ENCODE measurements around the gene PRR36. TPM values are rescaled to one million over a fixed set of nuclear protein-coding genes. Genes with fewer than 3 reads are reported as not detected.
"Not testable (repeated sequence)": the region's sequence is repeated elsewhere in the genome, so short reads cannot be mapped to it uniquely, and the experiment has no call there.

Gene PRR36
- total RNA-seq, 1 experiment from 2014 or later: 3.3 TPM

GRCh38 chr19:7895565-7895964 is 21.4 kb upstream of the PRR36 start:
- no peak for TF ChIP-seq CTCF (conservative IDR thresholded peaks at IDR 0.05; ENCODE audit: low read depth, low read length)
- no peak for TF ChIP-seq EZH2 (IDR thresholded peaks at IDR 0.05; ENCODE audit: borderline replicate concordance, low read depth, low read length, poor library complexity, severe bottlenecking)
- Histone ChIP-seq H3K9me3 (ENCODE audit: low read depth, low read length, poor library complexity, severe bottlenecking) (no peaks in the 10 kb centered on the region), H3K27ac (ENCODE audit: low read depth, low read length, poor library complexity, severe bottlenecking) (no peak overlapping the region), H3K27me3 (replicated peaks; ENCODE audit: insufficient read depth, low read depth, low read length, poor library complexity) (no peaks in the 10 kb centered on the region), H3K4me1 (ENCODE audit: insufficient read depth, low read length, poor library complexity, severe bottlenecking) (no peaks in the 10 kb centered on the region), H3K4me3 (ENCODE audit: low read depth, low read length, poor library complexity, severe bottlenecking) (no peak overlapping the region), H3K36me3 (ENCODE audit: insufficient read depth, low read length, poor library complexity, severe bottlenecking) (no peaks in the 10 kb centered on the region)
- intact Hi-C loops (cut with micrococcal nuclease; ENCODE audit: unreplicated experiment): no loop called here
- no TSS peak for BruUV-seq (replicated peaks)
- CTCF ChIA-PET: no interaction called here
- no peak for DNase-seq (ENCODE audit: low spot score)
- POLR2A ChIA-PET (ENCODE audit: low non-redundant PET): no interaction called here

- Histone ChIP-seq H3K27ac (ENCODE audit: low read depth, low read length, poor library complexity, severe bottlenecking) (no peak overlapping the region), H3K9me3 (ENCODE audit: low read depth, low read length, poor library complexity, severe bottlenecking) (no peaks in the 10 kb centered on the region), H3K36me3 (ENCODE audit: insufficient read depth, low read length, poor library complexity, severe bottlenecking) (no peaks in the 10 kb centered on the region), H3K4me3 (ENCODE audit: low read depth, low read length, poor library complexity, severe bottlenecking) (no peak overlapping the region), H3K27me3 (replicated peaks; ENCODE audit: insufficient read depth, low read depth, low read length, poor library complexity) (no peaks in the 10 kb centered on the region), H3K4me1 (ENCODE audit: insufficient read depth, low read length, poor library complexity, severe bottlenecking) (no peaks in the 10 kb centered on the region)
- no TSS peak for BruUV-seq (replicated peaks)
- CTCF ChIA-PET: no interaction called here
- POLR2A ChIA-PET (ENCODE audit: low non-redundant PET): no interaction called here
- no peak for DNase-seq (ENCODE audit: low spot score)
- TF ChIP-seq CTCF (conservative IDR thresholded peaks at IDR 0.05; ENCODE audit: low read depth, low read length): no peak
- intact Hi-C loops (cut with micrococcal nuclease; ENCODE audit: unreplicated experiment): no loop called here
Observed at GRCh38 chr19:7894612-7895309, 20.6 kb upstream of the PRR36 start.

GRCh38 chr19:7893362-7894101 is 19.3 kb upstream of the PRR36 start:
- CTCF ChIA-PET; intact Hi-C loops (cut with micrococcal nuclease; ENCODE audit: unreplicated experiment); DNase-seq (ENCODE audit: low spot score); H3K27ac ChIP-seq (ENCODE audit: low read depth, low read length, poor library complexity, severe bottlenecking); H3K36me3 ChIP-seq (ENCODE audit: insufficient read depth, low read length, poor library complexity, severe bottlenecking); BruUV-seq (replicated peaks); POLR2A ChIA-PET (ENCODE audit: low non-redundant PET); H3K4me3 ChIP-seq (ENCODE audit: low read depth, low read length, poor library complexity, severe bottlenecking); H3K9me3 ChIP-seq (ENCODE audit: low read depth, low read length, poor library complexity, severe bottlenecking); H3K27me3 ChIP-seq (replicated peaks; ENCODE audit: insufficient read depth, low read depth, low read length, poor library complexity); H3K4me1 ChIP-seq (ENCODE audit: insufficient read depth, low read length, poor library complexity, severe bottlenecking): not testable (repeated sequence)

GRCh38 chr19:7888826-7889217 is 14.6 kb upstream of the PRR36 start:
- no peak for TF ChIP-seq CTCF (conservative IDR thresholded peaks at IDR 0.05; ENCODE audit: low read depth, low read length)
- Histone ChIP-seq H3K27ac (ENCODE audit: low read depth, low read length, poor library complexity, severe bottlenecking) (no peak overlapping the region), H3K36me3 (ENCODE audit: insufficient read depth, low read length, poor library complexity, severe bottlenecking) (no peaks in the 10 kb centered on the region), H3K4me1 (ENCODE audit: insufficient read depth, low read length, poor library complexity, severe bottlenecking) (no peaks in the 10 kb centered on the region), H3K4me3 (ENCODE audit: low read depth, low read length, poor library complexity, severe bottlenecking) (peak overlapping the region; percentile 48), H3K27me3 (replicated peaks; ENCODE audit: insufficient read depth, low read depth, low read length, poor library complexity) (no peaks in the 10 kb centered on the region), H3K9me3 (ENCODE audit: low read depth, low read length, poor library complexity, severe bottlenecking) (no peaks in the 10 kb centered on the region)
- BruUV-seq (replicated peaks): no TSS peak
- POLR2A ChIA-PET (ENCODE audit: low non-redundant PET): no interaction called here
- DNase-seq (ENCODE audit: low spot score): no peak
- CTCF ChIA-PET: no interaction called here
- intact Hi-C loops (cut with micrococcal nuclease; ENCODE audit: unreplicated experiment): no loop called here

Data from A673 (cell line).